HG02678 (cell line): Measurements from ENCODE around the gene SUMO2.

Source experiments
- ATAC-seq: cut with Tn5 transposase; IDR thresholded peaks from one replicate; pipeline ENCODE4 v1.9.1; 2021; ENCODE audit warnings: mild to moderate bottlenecking, moderate library complexity; ENCODE audit not compliant: unreplicated experiment

Gene SUMO2

GRCh38 chr17:75124819-75125162, 58.0 kb downstream of the SUMO2 start:
- no peak for ATAC-seq

- ATAC-seq: no peak
Measured at GRCh38 chr17:75124041-75124818, 58.5 kb downstream of the SUMO2 start.

- no peak for ATAC-seq
Measured at GRCh38 chr17:75118307-75118706, 64.5 kb downstream of the SUMO2 start.

- no peak for ATAC-seq
Measured at GRCh38 chr17:75116737-75117136, 66.0 kb downstream of the SUMO2 start.
